Lower leg skin (tissue), 3 donors: ENCODE measurements around the gene TTBK1.
"Not testable (repeated sequence)": the region's sequence is repeated elsewhere in the genome, so short reads cannot be mapped to it uniquely, and the experiment has no call there.

Experiments
- POLR2A ChIP-seq, 2 donors: fragments of 450-650 bp; IDR thresholded peaks; one replicate each; pipeline ENCODE4 v1.6.1; 2016 to 2017; ENCODE audit warnings: antibody characterized with exemption in 2 of 2, mild to moderate bottlenecking in 1 of 2, moderate library complexity in 1 of 2
- TF ChIP-seq, protein P1 (sequence below), 3 donors: fragments of 450-650 bp; IDR thresholded peaks; one replicate each; pipeline ENCODE4 v1.5.1; 2016; ENCODE audit warnings: antibody characterized with exemption in 3 of 3, mild to moderate bottlenecking in 3 of 3, moderate library complexity in 2 of 3

DNA sequence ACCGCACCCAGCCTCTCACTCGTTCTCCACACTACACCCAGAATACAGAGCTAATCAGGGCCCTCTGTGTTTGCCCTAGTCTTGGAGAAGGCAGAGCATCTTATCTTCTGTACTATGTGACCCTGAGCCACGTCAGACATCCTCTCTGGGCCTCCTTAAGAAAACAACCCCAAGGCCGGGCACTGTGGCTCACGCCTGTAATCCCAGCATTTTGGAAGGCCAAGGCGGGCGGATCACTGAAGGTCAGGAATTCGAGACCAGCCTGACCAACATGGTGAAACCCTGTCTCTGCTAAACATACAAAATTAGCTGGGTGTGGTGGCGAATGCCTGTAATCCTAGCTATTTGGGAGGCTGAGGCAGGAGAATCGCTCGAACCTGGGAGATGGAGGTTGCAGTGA is 59.7 kb downstream of the TTBK1 start:
- TF ChIP-seq, protein P1, sequence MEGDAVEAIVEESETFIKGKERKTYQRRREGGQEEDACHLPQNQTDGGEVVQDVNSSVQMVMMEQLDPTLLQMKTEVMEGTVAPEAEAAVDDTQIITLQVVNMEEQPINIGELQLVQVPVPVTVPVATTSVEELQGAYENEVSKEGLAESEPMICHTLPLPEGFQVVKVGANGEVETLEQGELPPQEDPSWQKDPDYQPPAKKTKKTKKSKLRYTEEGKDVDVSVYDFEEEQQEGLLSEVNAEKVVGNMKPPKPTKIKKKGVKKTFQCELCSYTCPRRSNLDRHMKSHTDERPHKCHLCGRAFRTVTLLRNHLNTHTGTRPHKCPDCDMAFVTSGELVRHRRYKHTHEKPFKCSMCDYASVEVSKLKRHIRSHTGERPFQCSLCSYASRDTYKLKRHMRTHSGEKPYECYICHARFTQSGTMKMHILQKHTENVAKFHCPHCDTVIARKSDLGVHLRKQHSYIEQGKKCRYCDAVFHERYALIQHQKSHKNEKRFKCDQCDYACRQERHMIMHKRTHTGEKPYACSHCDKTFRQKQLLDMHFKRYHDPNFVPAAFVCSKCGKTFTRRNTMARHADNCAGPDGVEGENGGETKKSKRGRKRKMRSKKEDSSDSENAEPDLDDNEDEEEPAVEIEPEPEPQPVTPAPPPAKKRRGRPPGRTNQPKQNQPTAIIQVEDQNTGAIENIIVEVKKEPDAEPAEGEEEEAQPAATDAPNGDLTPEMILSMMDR (IDR thresholded peaks at IDR 0.05) = not testable (repeated sequence)
- not testable (repeated sequence) for TF ChIP-seq POLR2A (IDR thresholded peaks at IDR 0.05)
